Neural progenitor cell (in vitro differentiated cells): ENCODE data around the gene CIDEC. TPM values are rescaled to one million over a fixed set of nuclear protein-coding genes. Genes with fewer than 3 reads are reported as not detected.

Source experiments
- DNase-seq: peaks from one replicate; pipeline ENCODE4 v3.0.0-alpha.2; 2016; ENCODE audit warnings: low spot score
- H2AFZ ChIP-seq: fragments of 200-600 bp; sonication (generic); replicated peaks from 2 replicates; pipeline ENCODE4 v1.6.1; 2016; ENCODE audit warnings: antibody characterized with exemption
- H3F3A ChIP-seq: fragments of 200-600 bp; sonication (generic); 2 replicates; pipeline ENCODE4 v1.6.1; 2016; ENCODE audit warnings: antibody characterized with exemption, low read depth
- H3K27ac ChIP-seq: fragments of 200-600 bp; sonication (generic); 2 replicates; pipeline ENCODE4 v1.5.1; 2016; ENCODE audit warnings: mild to moderate bottlenecking
- H3K27me3 ChIP-seq: fragments of 200-600 bp; sonication (generic); 2 replicates; pipeline ENCODE4 v1.6.1; 2016; ENCODE audit warnings: mild to moderate bottlenecking, moderate library complexity
- H3K36me3 ChIP-seq: fragments of 200-600 bp; sonication (generic); 2 replicates; pipeline ENCODE4 v1.5.1; 2016
- H3K4me1 ChIP-seq: fragments of 200-600 bp; sonication (generic); 2 replicates; pipeline ENCODE4 v1.6.1; 2016; ENCODE audit warnings: mixed run types
- H3K4me2 ChIP-seq: fragments of 200-600 bp; sonication (generic); 2 replicates; pipeline ENCODE4 v1.6.1; 2016
- H3K4me3 ChIP-seq: fragments of 200-600 bp; sonication (generic); 2 replicates; pipeline ENCODE4 v1.5.1; 2016
- H3K79me2 ChIP-seq: fragments of 200-600 bp; sonication (generic); 2 replicates; pipeline ENCODE4 v1.6.1; 2016; ENCODE audit warnings: low read depth
- H3K9ac ChIP-seq: fragments of 200-600 bp; sonication (generic); 2 replicates; pipeline ENCODE4 v1.6.1; 2016
- H3K9me3 ChIP-seq: fragments of 200-600 bp; sonication (generic); 2 replicates; pipeline ENCODE4 v1.5.1; 2016; ENCODE audit warnings: low read depth
- H4K20me1 ChIP-seq: fragments of 200-600 bp; sonication (generic); 2 replicates; pipeline ENCODE4 v1.6.1; 2016; ENCODE audit warnings: low read depth
- H3K27ac Mint-ChIP-seq: 3 replicates; pipeline ENCODE4 v1.8.0; 2021; ENCODE audit warnings: mixed read lengths
- H3K27me3 Mint-ChIP-seq: 2 replicates; pipeline ENCODE4 v1.8.0; 2022; ENCODE audit warnings: low read depth, mild to moderate bottlenecking, inconsistent platforms, moderate library complexity, mixed read lengths; ENCODE audit not compliant: insufficient read depth
- H3K36me3 Mint-ChIP-seq: 3 replicates; pipeline ENCODE4 v1.8.0; 2021; ENCODE audit warnings: mixed read lengths
- H3K4me1 Mint-ChIP-seq: 3 replicates; pipeline ENCODE4 v1.8.0; 2021; ENCODE audit warnings: mixed read lengths
- H3K4me3 Mint-ChIP-seq: 3 replicates; pipeline ENCODE4 v1.8.0; 2021; ENCODE audit warnings: mild to moderate bottlenecking, moderate library complexity, mixed read lengths
- H3K9me3 Mint-ChIP-seq: 3 replicates; pipeline ENCODE4 v1.8.0; 2020; ENCODE audit warnings: mixed read lengths
- EZH2 ChIP-seq: fragments of 200-600 bp; sonication (generic); IDR thresholded peaks from 2 replicates; pipeline ENCODE4 v1.6.1; 2017; ENCODE audit warnings: antibody characterized with exemption, mild to moderate bottlenecking, moderate library complexity
- EZH2phosphoT487 ChIP-seq: fragments of 200-600 bp; sonication (generic); IDR thresholded peaks from 2 replicates; pipeline ENCODE4 v1.6.1; 2017; ENCODE audit warnings: antibody characterized with exemption
- small RNA-seq: library from RNA; depleted of rRNA; stranded (forward); fragments of <200 nt; gene quantifications from one replicate; pipeline ENCODE3, GENCODE V24; 2015
- total RNA-seq: library from RNA; depleted of rRNA; stranded (reverse); fragments of >200 nt; gene quantifications from 2 replicates; pipeline ENCODE4 v1.2.3, GENCODE V29; 2015; ENCODE audit warnings: low replicate concordance
- TF ChIP-seq, protein P1 (sequence below): fragments of 200-600 bp; sonication (generic); IDR thresholded peaks from 2 replicates; pipeline ENCODE4 v1.5.1; 2017; ENCODE audit warnings: antibody characterized with exemption, mild to moderate bottlenecking

The CIDEC gene
- total RNA-seq, 1 donor from 2014 or later: not detected

DNA sequence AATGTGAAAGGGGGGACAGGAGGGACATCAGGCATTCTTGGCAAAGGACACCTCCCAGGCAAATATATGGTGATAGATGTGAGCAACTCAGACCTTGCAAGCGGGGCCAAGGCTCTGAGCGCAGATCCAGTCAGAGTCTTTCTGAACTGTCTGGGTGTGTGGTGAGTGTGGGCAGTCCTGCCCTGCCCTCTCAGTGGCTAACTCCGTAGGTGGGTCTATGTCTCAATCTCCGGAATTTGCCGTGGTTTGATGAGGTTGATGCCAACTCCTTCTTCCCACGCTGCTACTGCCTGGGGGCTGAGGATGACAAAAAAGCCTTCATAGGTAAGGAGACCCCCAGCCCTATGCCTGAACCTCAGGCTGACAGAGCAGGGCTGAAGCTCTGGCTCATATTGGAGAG is 62.6 kb downstream of the CIDEC start:
- no peaks in the 10 kb centered on the region for H3K79me2 ChIP-seq
- no peak overlapping the region for H3K4me3 ChIP-seq
- no peaks in the 10 kb centered on the region for H3K36me3 ChIP-seq
- no peak overlapping the region for H2AFZ ChIP-seq
- TF ChIP-seq EZH2phosphoT487: no peak
- TF ChIP-seq EZH2: no peak
- TF ChIP-seq, protein P1, sequence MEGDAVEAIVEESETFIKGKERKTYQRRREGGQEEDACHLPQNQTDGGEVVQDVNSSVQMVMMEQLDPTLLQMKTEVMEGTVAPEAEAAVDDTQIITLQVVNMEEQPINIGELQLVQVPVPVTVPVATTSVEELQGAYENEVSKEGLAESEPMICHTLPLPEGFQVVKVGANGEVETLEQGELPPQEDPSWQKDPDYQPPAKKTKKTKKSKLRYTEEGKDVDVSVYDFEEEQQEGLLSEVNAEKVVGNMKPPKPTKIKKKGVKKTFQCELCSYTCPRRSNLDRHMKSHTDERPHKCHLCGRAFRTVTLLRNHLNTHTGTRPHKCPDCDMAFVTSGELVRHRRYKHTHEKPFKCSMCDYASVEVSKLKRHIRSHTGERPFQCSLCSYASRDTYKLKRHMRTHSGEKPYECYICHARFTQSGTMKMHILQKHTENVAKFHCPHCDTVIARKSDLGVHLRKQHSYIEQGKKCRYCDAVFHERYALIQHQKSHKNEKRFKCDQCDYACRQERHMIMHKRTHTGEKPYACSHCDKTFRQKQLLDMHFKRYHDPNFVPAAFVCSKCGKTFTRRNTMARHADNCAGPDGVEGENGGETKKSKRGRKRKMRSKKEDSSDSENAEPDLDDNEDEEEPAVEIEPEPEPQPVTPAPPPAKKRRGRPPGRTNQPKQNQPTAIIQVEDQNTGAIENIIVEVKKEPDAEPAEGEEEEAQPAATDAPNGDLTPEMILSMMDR: no peak
- Mint-ChIP-seq H3K4me3 (no peak overlapping the region), H3K27ac (no peak overlapping the region), H3K36me3 (peaks cover 3% of the 10 kb centered on the region), H3K9me3 (no peaks in the 10 kb centered on the region), H3K4me1 (no peaks in the 10 kb centered on the region), H3K27me3 (peaks cover 17% of the 10 kb centered on the region)
- no peaks in the 10 kb centered on the region for H3K9me3 ChIP-seq
- H3K4me2 ChIP-seq: no peak overlapping the region
- no peak for DNase-seq
- H4K20me1 ChIP-seq: peaks cover 6% of the 10 kb centered on the region
- H3K27me3 ChIP-seq: no peaks in the 10 kb centered on the region
- H3K27ac ChIP-seq: no peak overlapping the region
- no peaks in the 10 kb centered on the region for H3K4me1 ChIP-seq
- no peak overlapping the region for H3K9ac ChIP-seq
- H3F3A ChIP-seq: no peaks in the 10 kb centered on the region

Small RNA genes lying within 50 kb of the gene (small RNA-seq; reads per million reads assigned to genes)
- gene RNU6-882P: not detected

Other genes starting within 250 kb of the CIDEC start
- 22.6 and 41.8 TPM in 2 replicates for gene MTMR14, start 230.7 kb downstream of the CIDEC start, total RNA-seq
- 0.43 TPM in 1 of 2 replicates, not detected in the other for gene CPNE9, start 176.4 kb downstream of the CIDEC start, total RNA-seq
- 12.1 and 17.5 TPM in 2 replicates for gene BRPF1, start 148.5 kb downstream of the CIDEC start, total RNA-seq
- 15.8 and 33.8 TPM in 2 replicates for gene OGG1, start 130.3 kb downstream of the CIDEC start, total RNA-seq
- 24.9 and 32.4 TPM in 2 replicates for gene CAMK1, start 110.3 kb downstream of the CIDEC start, total RNA-seq
- 50.8 and 86.3 TPM in 2 replicates for gene TADA3, start 87.8 kb downstream of the CIDEC start, total RNA-seq
- 126 and 146 TPM in 2 replicates for gene ARPC4, start 87.2 kb downstream of the CIDEC start, total RNA-seq
- 15.0 and 36.1 TPM in 2 replicates for gene TTLL3, start 70.0 kb downstream of the CIDEC start, total RNA-seq
- 30.5 and 50.2 TPM in 2 replicates for gene RPUSD3, start 36.2 kb downstream of the CIDEC start, total RNA-seq
- gene JAGN1, start 10.4 kb upstream of the CIDEC start, total RNA-seq: 32.7 and 42.1 TPM in 2 replicates
- gene IL17RE, start 22.6 kb upstream of the CIDEC start, total RNA-seq: 0.56 TPM in 1 of 2 replicates, not detected in the other
- gene IL17RC, start 36.8 kb upstream of the CIDEC start, total RNA-seq: 3.1 and 6.5 TPM in 2 replicates
- 14.1 and 28.7 TPM in 2 replicates for gene CRELD1, start 53.6 kb upstream of the CIDEC start, total RNA-seq
- 2.6 and 11.6 TPM in 2 replicates for gene PRRT3, start 72.2 kb upstream of the CIDEC start, total RNA-seq
- gene EMC3, start 106.6 kb upstream of the CIDEC start, total RNA-seq: 37.1 and 50.2 TPM in 2 replicates
- gene FANCD2, start 146.2 kb upstream of the CIDEC start, total RNA-seq: 85.0 and 117 TPM in 2 replicates
- not detected in 2 replicates for gene FANCD2OS, start 228.0 kb upstream of the CIDEC start, total RNA-seq
- 123 and 133 TPM in 2 replicates for gene BRK1, start 235.4 kb upstream of the CIDEC start, total RNA-seq